ENCODE data around the gene LSP1.

The LSP1 gene

DNA sequence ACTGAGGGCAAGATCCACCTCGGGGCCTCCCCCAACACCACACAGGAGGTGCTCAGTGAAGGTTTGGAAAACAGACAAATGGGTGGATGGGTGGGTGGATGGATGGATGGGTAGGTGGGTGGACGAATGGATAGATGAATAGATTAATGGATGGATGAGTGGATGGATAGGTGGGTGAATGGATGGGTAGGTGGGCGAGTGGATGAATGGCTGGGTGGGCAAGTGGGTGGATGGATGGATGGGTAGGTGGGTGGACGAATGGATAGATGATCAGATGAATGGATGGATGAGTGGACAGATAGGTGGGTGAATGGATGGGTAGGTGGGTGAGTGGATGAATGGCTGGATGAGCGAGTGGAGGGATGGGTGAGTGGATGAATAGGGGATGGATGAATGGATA lies 39.7 kb downstream of the LSP1 start:
- H3K27ac ChIP-seq: no peak overlapping the region
- H3K27me3 ChIP-seq (ENCODE audit: insufficient read depth, low read depth, severe bottlenecking): peaks cover 79% of the 10 kb centered on the region
- no peaks in the 10 kb centered on the region for H3K9me3 ChIP-seq (ENCODE audit: severe bottlenecking)
- H3K4me3 ChIP-seq (ENCODE audit: low read depth, low read length): no peak overlapping the region
- no peak for DNase-seq
- no peaks in the 10 kb centered on the region for H3K36me3 ChIP-seq
- TF ChIP-seq, protein P1, sequence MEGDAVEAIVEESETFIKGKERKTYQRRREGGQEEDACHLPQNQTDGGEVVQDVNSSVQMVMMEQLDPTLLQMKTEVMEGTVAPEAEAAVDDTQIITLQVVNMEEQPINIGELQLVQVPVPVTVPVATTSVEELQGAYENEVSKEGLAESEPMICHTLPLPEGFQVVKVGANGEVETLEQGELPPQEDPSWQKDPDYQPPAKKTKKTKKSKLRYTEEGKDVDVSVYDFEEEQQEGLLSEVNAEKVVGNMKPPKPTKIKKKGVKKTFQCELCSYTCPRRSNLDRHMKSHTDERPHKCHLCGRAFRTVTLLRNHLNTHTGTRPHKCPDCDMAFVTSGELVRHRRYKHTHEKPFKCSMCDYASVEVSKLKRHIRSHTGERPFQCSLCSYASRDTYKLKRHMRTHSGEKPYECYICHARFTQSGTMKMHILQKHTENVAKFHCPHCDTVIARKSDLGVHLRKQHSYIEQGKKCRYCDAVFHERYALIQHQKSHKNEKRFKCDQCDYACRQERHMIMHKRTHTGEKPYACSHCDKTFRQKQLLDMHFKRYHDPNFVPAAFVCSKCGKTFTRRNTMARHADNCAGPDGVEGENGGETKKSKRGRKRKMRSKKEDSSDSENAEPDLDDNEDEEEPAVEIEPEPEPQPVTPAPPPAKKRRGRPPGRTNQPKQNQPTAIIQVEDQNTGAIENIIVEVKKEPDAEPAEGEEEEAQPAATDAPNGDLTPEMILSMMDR (IDR thresholded peaks at IDR 0.05; ENCODE audit: low read depth, low read length): no peak

DNA sequence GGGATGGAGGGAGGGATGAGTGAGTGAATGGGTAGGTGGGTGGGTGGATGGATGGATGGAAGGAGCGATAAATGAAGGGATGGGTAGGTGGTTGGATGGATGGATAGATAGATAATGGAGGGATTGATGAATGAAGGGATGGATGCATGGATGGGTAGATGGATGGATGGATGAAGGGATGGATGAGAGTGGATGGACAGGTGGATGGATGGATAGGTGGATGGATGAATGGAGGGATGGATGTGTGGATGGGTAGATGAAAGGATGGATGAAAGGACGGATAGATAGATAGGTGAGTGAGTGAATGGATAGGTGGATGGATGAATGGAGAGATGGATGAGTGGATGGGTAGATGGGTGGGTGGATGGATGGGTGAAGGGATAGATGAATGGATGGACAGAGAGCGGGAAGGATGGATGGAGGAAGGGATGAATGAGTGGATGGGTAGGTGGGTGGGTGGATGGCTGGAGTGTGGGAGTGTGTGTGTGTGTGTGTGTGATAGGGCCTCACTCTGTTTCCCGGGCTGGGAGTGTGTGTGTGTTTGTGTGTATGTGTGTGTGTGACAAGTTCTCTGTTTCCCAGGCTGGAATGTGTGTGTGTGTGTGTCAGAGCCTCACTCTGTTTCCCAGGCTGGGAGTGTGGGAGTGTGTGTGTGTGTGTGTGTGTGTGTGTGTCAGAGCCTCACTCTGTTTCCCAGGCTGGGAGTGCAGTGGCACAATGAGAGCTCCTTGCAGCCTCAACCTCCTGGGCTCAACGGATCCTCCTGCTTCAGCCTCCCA lies 40.9 kb downstream of the LSP1 start:
- Histone ChIP-seq H3K36me3 (no peaks in the 10 kb centered on the region), H3K27me3 (ENCODE audit: insufficient read depth, low read depth, severe bottlenecking) (peaks cover 79% of the 10 kb centered on the region), H3K27ac (no peak overlapping the region), H3K9me3 (ENCODE audit: severe bottlenecking) (no peaks in the 10 kb centered on the region), H3K4me3 (ENCODE audit: low read depth, low read length) (no peak overlapping the region)
- TF ChIP-seq, protein P1 (IDR thresholded peaks at IDR 0.05; ENCODE audit: low read depth, low read length): no peak
- no peak for DNase-seq

DNA sequence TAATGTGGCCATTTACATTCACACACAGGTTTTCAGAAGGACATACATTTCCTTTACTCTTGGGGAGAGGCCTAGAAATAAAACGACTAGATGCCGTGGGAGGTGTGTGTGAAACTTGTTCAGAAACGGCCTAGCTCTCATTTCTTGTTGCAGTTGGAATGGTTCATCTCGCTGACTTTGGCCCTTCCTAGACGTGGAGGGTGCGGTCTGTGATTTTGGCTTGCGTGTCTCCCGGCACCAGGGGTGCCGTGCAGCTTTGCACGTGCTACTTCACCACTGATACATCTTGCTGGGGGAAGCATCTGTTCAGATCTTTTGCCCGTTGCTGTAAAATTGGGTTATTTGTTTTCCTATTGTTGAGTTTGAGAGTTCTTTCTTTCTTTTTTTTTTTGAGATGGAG lies 41.9 kb downstream of the LSP1 start:
- TF ChIP-seq, protein P1 (IDR thresholded peaks at IDR 0.05; ENCODE audit: low read depth, low read length): no peak
- Histone ChIP-seq H3K27me3 (ENCODE audit: insufficient read depth, low read depth, severe bottlenecking) (peaks cover 79% of the 10 kb centered on the region), H3K4me3 (ENCODE audit: low read depth, low read length) (no peak overlapping the region), H3K9me3 (ENCODE audit: severe bottlenecking) (no peaks in the 10 kb centered on the region), H3K27ac (no peak overlapping the region), H3K36me3 (no peaks in the 10 kb centered on the region)
- DNase-seq: no peak

DNA sequence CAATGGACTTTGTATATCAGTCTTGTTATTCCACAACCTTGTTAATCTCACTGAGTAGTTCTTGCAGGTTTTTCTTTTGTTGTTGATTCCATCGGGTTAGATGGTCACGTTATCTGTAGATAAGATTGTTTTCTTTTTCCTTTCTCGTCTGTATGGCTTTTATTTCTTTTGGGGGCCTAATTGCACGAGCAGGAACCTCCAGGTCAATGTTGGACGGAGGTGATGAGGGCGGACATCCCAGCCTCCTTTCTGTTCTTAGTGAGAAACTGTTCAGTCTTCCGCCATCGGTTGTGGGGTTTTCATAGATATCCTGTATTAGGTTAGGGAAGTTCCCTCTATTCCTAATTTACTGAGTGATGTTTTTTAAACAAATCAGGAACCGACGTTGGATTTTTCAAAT lies 43.6 kb downstream of the LSP1 start:
- Histone ChIP-seq H3K27ac (no peak overlapping the region), H3K27me3 (ENCODE audit: insufficient read depth, low read depth, severe bottlenecking) (peaks cover 79% of the 10 kb centered on the region), H3K4me3 (ENCODE audit: low read depth, low read length) (no peak overlapping the region), H3K9me3 (ENCODE audit: severe bottlenecking) (no peaks in the 10 kb centered on the region), H3K36me3 (no peaks in the 10 kb centered on the region)
- TF ChIP-seq, protein P1 (IDR thresholded peaks at IDR 0.05; ENCODE audit: low read depth, low read length): no peak
- no peak for DNase-seq

DNA sequence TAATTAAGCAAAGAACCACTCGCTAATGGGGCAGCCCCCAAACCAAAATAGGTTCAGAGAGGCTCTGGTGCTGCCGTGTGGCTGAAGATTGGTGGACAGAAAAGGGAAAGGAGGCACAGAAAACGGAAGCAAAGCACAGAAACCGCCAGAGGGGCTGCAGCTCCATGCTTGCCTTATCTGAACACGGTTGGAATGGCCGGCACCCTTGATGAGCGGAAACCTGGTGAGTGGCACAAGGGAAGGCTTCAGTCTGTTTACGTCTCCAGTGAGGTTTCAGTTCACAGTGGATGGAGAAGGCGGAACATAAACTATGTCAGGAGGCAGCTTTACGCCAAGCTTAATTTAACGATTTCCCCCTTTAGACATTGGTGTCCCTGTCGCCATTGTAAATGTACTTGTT lies 44.0 kb downstream of the LSP1 start:
- H3K27ac ChIP-seq: no peak overlapping the region
- H3K4me3 ChIP-seq (ENCODE audit: low read depth, low read length): no peak overlapping the region
- DNase-seq: no peak
- peaks cover 79% of the 10 kb centered on the region for H3K27me3 ChIP-seq (ENCODE audit: insufficient read depth, low read depth, severe bottlenecking)
- H3K36me3 ChIP-seq: no peaks in the 10 kb centered on the region
- H3K9me3 ChIP-seq (ENCODE audit: severe bottlenecking): no peaks in the 10 kb centered on the region
- TF ChIP-seq, protein P1 (IDR thresholded peaks at IDR 0.05; ENCODE audit: low read depth, low read length): no peak

DNA sequence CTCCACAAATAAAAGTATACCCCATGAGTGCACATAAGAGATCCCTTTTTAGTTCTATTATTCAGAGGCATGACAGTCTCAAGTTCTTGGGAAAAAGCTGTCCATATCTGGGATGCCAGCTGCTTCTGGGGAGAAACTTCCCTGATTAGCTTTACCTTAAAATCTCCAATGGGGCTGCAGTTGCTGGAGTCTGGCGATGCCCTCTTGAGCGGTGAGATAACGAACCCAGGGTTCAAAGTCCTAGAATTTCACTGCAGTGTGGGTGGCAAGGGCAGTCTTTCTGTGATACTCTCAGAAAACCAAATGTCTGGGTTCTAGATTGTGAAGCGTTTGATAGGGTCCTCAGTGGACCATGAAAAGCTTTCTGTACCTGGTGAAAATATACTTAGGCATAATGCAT lies 46.2 kb downstream of the LSP1 start:
- no peak overlapping the region for H3K27ac ChIP-seq
- H3K4me3 ChIP-seq (ENCODE audit: low read depth, low read length): no peak overlapping the region
- no peaks in the 10 kb centered on the region for H3K9me3 ChIP-seq (ENCODE audit: severe bottlenecking)
- TF ChIP-seq, protein P1 (IDR thresholded peaks at IDR 0.05; ENCODE audit: low read depth, low read length): no peak
- H3K27me3 ChIP-seq (ENCODE audit: insufficient read depth, low read depth, severe bottlenecking): peaks cover 92% of the 10 kb centered on the region
- no peak for DNase-seq
- no peaks in the 10 kb centered on the region for H3K36me3 ChIP-seq
